Measurements from ENCODE around the gene SHANK2.

Gene SHANK2

DNA sequence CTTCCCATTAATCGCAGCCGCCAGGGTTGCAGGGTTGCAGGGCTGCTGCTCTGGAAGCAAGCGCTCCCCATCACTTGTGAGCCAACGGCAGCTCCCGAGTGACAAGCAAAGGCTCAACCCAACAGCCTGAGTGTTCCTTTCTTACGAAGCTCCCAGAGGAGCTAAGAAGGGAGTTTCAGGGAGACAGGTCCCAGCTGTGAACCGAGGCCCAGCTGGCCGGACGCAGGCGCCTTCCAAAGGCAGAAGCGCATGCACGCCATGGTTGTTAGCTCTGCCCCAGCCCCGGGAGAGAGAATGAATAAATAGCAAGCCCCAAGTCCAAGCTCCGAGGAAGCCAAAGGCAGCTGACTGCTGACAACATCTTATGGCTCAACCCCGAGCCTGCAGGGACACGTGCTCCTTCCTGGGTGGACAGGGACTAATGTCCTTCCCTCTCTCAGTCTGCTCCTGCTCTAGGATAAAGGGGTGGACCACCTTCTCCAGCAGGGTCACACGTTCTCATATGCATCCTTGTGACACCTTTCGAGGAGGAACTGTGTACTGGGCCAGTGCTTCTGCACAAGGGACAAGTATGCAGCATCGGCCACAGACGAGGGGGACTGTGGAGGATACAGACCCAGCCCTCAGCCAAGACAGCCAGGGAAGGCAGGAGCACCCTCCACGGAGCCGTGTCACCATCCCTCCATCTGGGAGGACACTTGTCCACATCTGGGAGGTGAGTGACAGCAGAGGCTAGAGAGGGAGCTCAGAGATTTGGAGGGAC is 29.9 kb downstream of the SHANK2 start:
- no peak for DNase-seq (ENCODE audit: low read depth)

DNA sequence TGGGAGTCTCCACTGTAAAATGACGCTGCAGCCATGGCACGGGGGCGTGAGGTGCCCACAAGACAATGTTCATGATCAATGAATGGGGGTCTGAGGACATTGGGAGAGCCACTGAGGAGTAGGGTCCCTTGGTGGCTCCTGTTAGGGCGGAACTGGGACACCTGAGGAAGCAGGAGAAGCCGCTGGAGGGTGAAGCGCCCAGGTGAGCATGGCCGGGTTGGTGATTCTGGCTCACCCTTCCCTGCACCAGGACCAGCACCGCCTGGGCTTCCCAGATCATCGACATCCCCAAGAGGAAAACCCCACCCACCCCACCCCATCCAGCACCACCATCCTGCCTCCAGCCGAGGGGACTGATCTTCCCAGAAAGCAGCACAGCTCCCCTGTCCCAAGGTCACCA is 30.6 kb downstream of the SHANK2 start:
- no peak for DNase-seq (ENCODE audit: low read depth)

DNA sequence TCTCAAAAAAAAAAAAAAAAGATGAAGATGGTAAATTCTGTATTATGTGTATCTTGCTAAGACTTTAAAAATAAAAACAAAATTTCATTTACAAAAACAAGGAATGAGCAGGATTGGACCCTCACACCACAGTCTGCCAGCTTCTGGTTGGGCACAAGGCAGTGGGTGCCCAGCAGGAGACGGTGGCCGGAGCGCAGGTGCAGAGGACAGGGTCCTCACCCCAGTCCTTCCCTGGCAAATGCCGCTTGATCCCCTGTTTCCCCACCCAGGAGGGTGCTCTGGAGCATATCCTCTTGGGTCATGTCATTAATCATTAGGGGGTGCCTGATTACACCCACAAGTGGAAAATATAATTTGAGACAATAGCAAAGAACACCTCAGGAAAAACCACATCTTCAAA is 31.2 kb downstream of the SHANK2 start:
- no peak for DNase-seq (ENCODE audit: low read depth)

GRCh38 chr11:71218789-71219499 is 33.4 kb downstream of the SHANK2 start:
- DNase-seq (ENCODE audit: low read depth): no peak

GRCh38 chr11:71215425-71215965 is 36.9 kb downstream of the SHANK2 start:
- DNase-seq (ENCODE audit: low read depth): no peak

GRCh38 chr11:71214553-71215424 is 37.6 kb downstream of the SHANK2 start:
- no peak for DNase-seq (ENCODE audit: low read depth)

DNA sequence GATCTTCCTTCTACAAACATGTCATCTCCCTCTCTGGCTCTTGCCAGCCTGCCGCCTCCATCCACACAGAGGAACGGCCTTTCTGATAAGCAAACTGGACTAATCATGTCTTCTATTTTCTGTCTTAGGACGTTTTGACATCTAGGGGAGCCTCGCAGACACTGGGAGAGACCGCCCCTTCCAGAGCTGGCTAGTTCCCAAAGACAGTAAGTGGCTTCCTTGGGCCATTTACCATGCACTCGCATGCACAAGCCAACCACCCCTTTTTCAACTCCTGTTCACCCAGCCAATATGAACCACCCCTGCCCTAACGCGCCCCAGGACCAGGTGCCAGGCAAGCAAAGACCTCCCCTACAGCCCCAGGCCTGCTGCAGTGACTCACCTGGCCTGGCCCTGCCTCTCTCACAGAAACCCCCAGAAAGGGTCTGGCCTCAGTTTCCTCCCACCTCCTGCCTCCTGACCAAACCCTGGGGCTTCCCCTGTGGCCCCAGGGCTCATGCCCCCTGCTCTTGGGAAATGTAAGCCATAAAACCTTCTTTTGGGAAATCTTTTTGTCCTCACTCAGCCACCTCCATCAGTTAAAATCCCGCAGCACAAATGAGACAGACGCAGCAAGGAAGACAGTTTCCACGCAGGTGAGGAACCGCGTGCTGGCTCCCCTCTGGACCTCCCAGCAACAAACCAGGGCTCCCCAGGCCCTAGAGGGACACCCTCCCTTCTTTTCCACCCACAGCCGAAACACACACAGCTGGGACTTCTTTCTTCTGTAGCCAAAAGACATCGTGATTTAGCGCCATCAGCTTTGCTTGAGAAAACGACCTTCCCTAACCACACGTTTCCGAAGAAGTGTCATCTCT is 38.5 kb downstream of the SHANK2 start:
- DNase-seq (ENCODE audit: low read depth): no peak

DNA sequence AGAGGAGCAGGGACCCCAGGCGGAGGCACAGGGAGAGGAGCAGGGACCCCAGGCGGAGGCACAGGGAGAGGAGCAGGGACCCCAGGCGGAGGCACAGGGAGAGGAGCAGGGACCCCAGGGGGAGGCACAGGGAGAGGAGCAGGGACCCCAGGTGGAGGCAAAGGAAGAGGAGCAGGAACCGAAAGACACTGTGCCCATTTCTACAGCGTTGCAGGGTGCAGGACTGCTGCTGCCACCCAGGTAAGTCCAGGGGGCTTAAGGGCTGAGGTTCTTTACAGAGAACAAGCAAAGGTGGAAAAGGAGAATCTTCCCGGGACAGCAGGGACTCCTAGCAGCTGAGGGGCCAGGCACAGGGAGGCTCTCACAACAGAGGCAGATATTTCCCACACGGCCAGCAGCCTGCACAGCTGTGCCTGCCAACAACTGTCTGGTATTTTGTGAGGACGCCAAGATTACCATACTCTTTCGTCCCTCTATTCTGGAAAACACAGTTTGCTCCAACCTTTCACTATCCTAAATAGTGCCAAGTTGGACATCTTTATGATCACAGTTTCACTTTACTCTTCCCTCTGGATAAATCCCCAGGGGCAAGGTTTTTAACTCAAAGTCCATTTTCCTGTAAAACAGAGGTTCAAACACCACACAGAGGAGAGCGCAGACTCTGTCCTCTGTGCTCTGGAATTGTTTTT is 39.4 kb downstream of the SHANK2 start:
- DNase-seq (ENCODE audit: low read depth): no peak

DNA sequence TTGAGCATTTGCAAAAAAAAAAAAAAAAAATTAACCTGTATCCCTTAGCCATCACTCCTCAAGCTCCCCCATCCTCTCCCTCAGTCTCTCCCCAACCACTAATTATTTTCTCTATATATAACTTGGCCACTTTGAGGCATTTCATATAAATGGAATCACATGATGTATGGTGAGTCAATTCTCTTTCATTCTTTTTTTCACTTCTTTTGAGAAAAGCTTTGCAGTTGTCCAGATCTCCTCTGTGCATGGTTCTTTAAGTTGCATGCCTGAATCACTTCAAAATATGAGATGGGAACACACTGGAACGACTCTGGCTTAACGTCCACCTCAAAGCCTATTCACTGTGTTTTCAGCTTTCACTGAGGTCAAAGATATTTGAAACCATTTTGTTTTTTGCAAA is 40.7 kb downstream of the SHANK2 start:
- no peak for DNase-seq (ENCODE audit: low read depth)

DNA sequence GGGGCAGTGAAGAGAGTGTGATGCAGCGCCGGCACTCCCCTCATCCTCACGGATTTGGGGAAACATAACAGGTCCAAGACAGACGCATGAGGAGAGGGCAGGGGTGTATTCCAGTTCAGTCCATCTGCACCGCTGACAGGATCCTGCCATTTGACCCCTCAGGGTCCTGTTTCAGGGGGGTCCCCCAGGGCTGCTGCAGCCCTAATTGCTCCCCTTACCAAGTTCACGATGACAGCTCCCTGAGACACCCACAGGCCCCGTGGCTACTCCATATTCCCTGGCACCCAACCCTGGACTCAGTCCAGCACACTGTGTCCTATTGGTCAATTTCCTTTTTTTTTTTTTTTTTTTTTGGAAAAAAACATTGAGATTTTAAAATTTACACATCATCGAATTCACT is 41.5 kb downstream of the SHANK2 start:
- no peak for DNase-seq (ENCODE audit: low read depth)

DNA sequence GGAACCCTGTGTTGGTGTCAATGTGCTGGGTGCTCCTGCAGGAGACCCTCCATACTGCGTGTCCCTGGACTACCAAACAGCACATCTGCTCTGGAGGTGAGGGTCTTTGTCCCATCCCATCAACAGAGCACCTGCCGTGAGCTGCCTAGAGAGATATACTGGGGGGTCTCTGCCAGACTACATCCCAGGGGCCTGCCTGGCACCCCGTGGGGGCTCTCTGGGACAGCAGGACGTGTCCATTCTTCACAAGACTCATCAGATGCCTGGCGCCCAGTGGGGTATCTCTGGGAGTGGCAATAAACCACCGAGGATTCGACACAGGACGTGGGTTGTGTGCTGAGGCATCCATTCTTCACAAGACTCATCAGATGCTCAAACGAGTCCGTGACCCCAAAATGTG is 42.7 kb downstream of the SHANK2 start:
- no peak for DNase-seq (ENCODE audit: low read depth)

GRCh38 chr11:71209181-71209580 is 43.2 kb downstream of the SHANK2 start:
- DNase-seq (ENCODE audit: low read depth): no peak

GRCh38 chr11:71208011-71208774 is 44.2 kb downstream of the SHANK2 start:
- DNase-seq (ENCODE audit: low read depth): no peak

DNA sequence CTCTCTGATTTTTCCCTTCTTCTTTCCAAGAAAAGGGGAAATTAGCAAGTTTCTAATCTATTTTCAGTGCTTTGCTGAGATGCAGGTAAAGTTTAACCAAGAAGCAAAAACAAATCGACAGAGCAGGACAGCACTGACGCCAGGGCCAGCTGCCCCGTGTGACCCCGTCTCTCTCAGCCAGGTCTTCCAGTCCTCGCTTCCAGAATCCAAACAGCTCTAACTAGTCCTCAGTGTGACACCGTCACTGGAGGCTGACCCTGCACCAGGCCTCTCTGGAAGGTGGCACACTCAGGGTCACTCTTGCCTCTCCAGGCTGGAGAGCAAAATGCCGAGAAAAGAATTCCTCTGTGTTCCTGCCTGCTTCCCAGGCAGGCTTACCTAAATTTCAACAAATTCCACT is 44.8 kb downstream of the SHANK2 start:
- no peak for DNase-seq (ENCODE audit: low read depth)

DNA sequence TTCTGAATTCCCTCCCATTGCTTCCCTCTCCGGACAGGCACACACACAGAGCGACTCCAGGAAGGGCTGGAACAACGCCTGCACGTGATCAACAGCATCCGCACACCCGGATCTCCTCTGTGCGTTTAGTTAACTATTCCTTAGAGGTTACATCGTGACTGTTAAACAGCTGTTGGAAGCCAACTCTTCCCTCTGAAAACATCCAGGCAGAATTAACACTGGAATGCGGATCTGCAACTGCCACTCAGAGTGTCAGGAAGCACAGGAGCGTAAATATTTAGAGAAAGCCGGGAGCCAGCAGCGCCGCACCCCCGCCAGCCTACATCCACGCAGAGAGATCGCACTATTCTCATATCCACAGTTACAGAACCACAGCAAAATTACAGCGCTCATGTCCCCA is 46.2 kb downstream of the SHANK2 start:
- DNase-seq (ENCODE audit: low read depth): no peak

- no peak for DNase-seq (ENCODE audit: low read depth)
These were observed 47.4 kb downstream of the SHANK2 start for GRCh38 chr11:71204748-71205664.

GRCh38 chr11:71204294-71204693 is 48.1 kb downstream of the SHANK2 start:
- no peak for DNase-seq (ENCODE audit: low read depth)

DNA sequence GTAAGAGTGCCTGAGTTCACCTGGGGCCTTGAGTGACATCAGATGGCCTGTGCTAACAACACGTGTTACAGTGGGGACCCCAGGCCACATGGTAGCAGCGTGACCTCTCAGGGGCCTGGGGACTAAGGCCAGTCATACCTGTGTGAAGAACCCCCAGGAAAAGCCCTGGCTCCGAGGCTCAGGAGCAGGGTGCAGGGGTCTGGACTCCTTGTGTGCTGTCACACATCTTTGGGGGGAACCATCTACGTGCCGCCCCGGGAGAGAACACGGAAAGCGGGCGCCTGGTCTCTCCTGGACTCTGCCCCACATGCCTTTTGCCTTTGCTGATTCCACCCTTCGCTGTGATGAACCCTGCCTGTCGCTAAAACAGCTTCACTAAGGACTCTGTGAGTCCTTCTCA is 48.7 kb downstream of the SHANK2 start:
- DNase-seq (ENCODE audit: low read depth): no peak

GRCh38 chr11:71202966-71203365 is 49.4 kb downstream of the SHANK2 start:
- no peak for DNase-seq (ENCODE audit: low read depth)

Data from stimulated activated CD8-positive, alpha-beta memory T cell treated with anti-CD3 and anti-CD28 coated beads, Interleukin-12 subunit alpha, Interleukin-12 subunit beta, amount 100 ng/mL, for 4 hours (primary cell).